ENCODE data around the gene TRRAP.

The TRRAP gene

DNA sequence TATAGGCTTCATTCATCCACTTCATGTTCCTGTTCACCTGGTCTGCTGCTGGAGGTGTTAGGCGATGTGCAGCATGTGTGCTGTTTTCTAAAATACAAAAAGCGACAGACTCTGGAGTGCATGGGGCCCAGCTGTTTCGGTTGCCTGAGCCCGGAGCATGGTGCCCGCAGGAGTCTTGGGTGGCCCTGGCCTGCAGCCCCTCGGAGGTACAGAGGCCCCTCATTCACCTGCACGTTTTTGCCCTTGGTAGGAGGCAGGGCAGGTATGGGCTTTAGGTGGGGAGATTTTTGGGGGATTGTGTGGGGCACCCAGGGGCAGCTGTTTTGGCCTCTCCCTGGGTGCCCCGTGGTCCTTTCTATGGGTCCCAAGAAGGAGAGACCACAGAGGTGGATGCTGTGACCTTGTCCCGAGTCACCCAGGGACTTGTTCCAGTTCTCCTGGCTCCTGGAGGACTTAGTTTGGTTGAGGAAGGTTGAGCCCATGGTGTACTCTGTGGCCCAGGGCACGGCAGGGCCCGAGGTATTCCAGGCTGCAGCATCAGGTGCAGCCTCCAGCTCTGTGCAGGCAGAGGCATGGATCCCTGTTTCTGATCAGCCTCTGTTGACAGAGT is 130.7 kb downstream of the TRRAP start:
- no peak for DNase-seq

DNA sequence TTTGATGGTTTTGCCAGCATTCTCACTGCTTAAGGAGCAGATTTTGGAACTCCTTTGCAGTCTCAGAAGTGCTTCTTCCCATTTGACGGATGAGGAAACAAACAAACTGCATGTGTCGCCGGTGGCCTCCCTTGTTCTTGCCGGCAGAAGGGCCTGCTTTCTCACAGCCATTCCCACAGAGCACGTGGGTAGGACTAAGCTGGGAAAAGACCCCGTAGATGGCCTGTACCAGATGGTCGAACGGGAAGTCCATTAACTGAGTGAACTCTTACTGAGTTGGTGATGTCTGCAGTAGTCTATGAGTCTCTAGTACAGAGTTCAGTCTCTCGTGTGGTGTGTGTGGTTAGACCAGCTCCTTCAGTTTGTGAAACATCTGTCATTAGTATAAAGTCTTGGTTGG is 131.9 kb downstream of the TRRAP start:
- DNase-seq, result no peak

DNA sequence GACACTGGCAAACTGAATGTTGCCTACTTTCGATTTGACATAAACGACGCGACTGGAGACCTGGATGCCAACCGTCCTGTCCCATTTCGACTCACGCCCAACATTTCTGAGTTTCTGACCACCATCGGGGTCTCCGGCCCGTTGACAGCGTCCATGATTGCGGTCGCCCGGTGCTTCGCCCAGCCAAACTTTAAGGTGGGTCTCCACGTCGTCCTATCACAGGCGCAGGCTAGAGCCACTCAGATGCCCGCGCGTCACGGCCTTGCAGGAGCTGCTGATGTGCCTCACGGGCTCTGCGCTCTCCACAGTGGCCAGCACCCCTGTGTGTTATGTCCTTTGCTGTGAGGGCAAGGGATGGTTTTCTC is 133.0 kb downstream of the TRRAP start:
- no peak for DNase-seq

DNA sequence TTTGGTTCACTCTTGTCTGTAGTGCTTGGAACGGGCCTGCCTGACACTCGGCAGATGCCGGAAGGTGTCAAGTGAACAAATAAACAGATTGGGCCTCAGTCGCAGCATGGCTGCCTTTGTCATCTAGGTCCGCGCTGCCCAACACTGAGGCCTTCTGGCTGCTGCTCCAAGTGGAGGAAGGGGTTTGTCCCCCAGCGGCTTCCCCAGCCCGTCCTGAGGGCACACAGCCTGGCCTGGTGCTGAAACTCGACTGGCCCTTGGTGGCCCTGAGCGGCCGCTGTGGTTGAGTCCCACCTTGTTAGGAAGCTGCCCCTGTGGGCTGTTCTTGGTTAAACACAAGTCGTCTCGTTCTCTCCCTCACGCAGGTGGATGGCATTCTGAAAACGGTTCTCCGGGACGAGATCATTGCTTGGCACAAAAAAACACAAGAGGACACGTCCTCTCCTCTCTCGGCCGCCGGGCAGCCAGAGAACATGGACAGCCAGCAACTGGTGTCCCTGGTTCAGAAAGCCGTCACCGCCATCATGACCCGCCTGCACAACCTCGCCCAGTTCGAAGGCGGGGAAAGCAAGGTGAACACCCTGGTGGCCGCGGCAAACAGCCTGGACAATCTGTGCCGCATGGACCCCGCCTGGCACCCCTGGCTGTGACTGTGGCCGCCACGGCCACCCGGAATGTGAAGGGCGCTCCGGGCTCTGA is 133.5 kb downstream of the TRRAP start:
- DNase-seq, result no peak

- DNase-seq, result no peak
Observed at GRCh38 chr7:99012722-99013121, 134.4 kb downstream of the TRRAP start.

- DNase-seq, result no peak
Observed at GRCh38 chr7:99013266-99014112, 135.2 kb downstream of the TRRAP start.

DNA sequence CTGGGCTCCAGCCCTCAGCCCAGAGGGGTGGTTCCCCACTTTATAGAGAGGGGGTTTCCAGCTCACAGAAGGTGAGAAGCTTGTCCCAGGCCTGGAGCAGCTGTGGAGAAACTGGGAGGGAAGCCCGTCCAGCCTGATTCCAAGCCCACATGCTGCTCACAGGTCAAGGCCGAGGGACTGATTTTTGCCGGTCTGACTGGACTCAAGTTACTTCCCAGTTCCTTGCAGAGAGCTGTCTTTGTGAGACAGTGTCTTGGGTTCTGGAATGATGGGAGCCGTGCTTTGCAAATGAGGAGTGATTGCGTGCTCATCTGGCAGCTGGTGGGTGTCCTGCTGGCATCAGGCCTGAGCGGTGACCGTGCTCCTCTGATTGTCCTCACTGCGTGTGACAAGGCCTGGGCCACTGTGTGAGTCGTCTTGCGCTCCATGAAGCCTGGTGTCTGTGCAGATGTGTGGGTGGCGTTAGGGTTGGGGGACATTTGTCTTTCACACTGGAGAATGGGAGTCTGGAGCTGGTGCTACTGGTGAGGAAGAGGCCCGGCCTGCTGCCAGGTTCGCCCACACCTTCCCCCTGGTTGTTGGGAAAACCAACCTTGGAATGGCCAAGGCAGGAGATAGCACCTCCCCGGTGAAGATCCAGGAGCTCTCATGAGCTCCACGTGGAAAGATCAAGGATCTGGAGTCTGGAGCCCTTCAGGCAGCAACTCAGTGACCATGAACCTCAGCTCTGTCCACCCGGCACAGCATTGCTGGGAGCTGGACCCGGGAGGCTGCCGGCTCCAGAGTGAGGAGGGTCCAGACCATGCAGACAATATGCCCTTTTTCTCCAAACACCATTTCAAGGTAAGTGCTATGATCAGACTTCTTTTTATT is 136.0 kb downstream of the TRRAP start:
- no peak for DNase-seq

- DNase-seq, result no peak
Observed at GRCh38 chr7:99016196-99016595, 137.9 kb downstream of the TRRAP start.

GRCh38 chr7:99019523-99020412 is 141.4 kb downstream of the TRRAP start:
- no peak for DNase-seq

GRCh38 chr7:99020413-99020715 is 142.0 kb downstream of the TRRAP start:
- no peak for DNase-seq

DNA sequence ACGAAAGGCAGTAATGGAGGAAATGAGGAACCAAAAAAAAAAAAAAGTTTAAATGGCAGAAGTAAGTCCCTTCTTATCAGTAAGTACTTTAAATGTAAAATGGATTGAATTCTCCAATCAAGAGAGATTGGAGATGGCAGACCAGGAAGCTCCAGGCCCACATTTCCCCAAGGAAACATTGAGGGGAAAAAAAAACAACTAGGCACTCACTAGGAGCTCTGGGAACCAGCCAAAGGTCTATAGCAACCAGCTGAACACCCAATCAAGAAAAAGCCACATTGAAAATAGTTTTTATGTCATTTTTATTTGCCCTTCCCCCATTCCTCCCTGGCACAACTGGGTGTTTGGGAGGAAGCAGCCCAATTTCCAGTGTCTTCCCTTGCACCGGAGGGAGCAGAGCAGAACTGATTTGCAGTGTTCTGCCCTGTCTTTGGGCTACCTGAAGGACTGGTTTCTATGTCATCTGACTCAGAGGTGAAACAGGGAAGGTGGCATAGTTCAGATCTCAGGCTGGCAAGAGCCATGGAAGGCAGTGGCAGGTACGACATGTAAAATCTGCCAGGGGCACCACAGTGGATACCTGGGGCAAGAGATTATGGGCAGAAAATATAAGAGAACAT is 143.7 kb downstream of the TRRAP start:
- DNase-seq, result no peak

DNA sequence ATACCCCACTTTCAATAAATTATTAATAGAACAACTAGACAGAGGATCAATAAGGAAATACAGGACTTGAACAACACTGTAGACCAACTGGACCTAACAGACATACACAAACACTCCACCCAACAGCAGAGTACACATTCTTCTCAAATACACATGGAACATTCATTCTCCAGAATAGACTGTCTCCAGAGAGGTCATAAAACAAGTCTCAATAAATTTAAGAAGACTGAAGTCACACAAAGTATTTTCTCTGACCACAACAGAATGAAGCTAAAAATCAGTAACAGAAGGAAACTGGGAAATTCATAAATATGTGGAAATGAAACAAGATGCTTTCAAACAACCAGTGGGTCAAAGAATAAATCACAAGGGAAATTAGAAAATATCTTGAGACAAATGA is 145.7 kb downstream of the TRRAP start:
- DNase-seq, result no peak

GRCh38 chr7:99027241-99027640 is 148.9 kb downstream of the TRRAP start:
- DNase-seq, result no peak

DNA sequence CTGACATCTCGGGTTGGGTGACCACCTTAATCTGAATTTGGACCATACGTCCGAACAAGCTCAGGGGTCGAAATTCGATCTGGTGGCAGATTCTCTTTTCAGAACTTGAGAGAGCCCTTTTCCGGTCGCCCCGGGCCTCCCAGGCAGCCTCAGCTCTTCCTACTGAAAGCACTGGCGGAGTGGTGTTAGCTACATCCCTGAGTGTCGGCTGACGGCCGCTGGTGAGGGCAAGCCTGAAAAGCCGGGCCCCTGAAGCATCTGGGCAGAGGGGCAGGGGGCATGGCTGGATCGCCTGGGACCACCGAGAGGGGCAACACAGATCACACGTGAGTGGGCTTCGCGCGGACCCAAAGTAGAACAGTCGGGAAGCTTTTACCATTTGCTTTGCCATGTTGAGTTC is 149.5 kb downstream of the TRRAP start:
- DNase-seq, result no peak

GRCh38 chr7:99028261-99028973 is 150.1 kb downstream of the TRRAP start:
- no peak for DNase-seq

GRCh38 chr7:99029466-99030435 is 151.4 kb downstream of the TRRAP start:
- DNase-seq, result no peak

- no peak for DNase-seq
Observed at GRCh38 chr7:99030457-99030856, 152.1 kb downstream of the TRRAP start.

GRCh38 chr7:99030951-99031350 is 152.6 kb downstream of the TRRAP start:
- no peak for DNase-seq

DNA sequence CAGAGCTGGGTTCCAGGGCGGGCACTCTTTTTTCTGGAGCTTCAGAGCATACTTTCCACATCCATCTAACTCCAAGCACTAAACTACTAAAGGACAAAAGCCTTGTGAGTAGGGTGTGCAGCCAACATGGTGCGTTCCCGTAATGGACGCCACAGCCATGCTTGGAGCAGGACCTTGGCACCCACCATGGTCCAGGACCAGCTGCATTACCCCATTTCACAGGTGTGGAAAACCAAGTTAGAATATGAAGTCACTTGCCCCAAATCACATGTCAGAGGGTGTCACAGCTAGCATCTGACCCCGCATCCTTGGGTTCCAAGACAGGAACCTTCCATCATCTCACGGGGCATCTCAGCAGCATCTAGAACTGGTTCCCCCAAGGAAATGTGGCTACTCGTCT is 153.2 kb downstream of the TRRAP start:
- DNase-seq, result no peak

DNA sequence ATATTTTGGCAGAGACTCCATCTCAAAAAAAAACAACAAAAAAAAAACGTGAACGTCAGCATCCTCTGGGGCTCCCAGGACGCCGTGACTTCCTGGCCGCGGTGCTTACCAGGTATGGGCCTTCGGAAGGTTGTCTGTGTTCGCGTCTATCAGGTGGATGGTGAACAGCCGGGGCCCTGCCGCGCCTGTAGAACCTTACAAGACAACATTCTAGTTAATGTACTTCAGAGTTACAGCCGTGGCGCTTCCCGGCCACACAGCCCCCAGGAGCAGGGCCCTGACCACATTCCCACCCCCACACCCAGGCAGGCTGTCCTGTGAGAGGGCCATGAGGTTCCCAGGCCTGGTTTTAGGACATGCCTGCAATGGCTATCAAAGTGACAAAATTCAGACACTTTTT is 154.6 kb downstream of the TRRAP start:
- no peak for DNase-seq

Measured in activated CD4-positive, alpha-beta T cell treated with anti-CD3 and anti-CD28 coated beads for 4 hours (primary cell).